Measurements from ENCODE around the gene PCGF3. TPM values are rescaled to one million over a fixed set of nuclear protein-coding genes. Genes with fewer than 3 reads are reported as not detected.

Gene PCGF3
- total and polyA plus RNA-seq, 9 of the 15 experiments (the other 6 are each of a cell fraction or from before 2014, with no cell fraction given) = 2.6 to 46.1 (median 20.3) TPM

- Histone ChIP-seq H3K4me3 (no peak overlapping the region), H3K9ac (ENCODE audit: insufficient read depth in 1 of 2, low read depth in 2 of 2, low read length in 2 of 2) (no peak overlapping the region), H3K4me1 (replicated peaks in 1 of 2; ENCODE audit: control insufficient read depth in 2 of 2, insufficient read depth in 2 of 2, low read length in 2 of 2) (peaks cover 12 to 33% of the 10 kb centered on the region in 2 experiments; a peak in 4 of 5 replicates), H4K20me1 (replicated peaks; ENCODE audit: control insufficient read depth, insufficient read depth, low read length) (peaks cover 4% of the 10 kb centered on the region; the same call in 1 of the 2 replicates), H2AFZ (ENCODE audit: low read depth, low read length) (no peak overlapping the region), H3K36me3 (ENCODE audit: control insufficient read depth, insufficient read depth, low read length) (peaks cover 79% of the 10 kb centered on the region), H3K9me1 (ENCODE audit: control insufficient read depth, insufficient read depth, low read length) (no peaks in the 10 kb centered on the region), H3K27ac (ENCODE audit: extremely low read depth, low read depth, low read length) (no peak overlapping the region), H3K9me3 (replicated peaks; ENCODE audit: control insufficient read depth, insufficient read depth, low read depth, low read length) (peaks cover 3% of the 10 kb centered on the region), H3K79me2 (ENCODE audit: control insufficient read depth, insufficient read depth, low read length) (peaks cover 88% of the 10 kb centered on the region), H3K27me3 (ENCODE audit: control insufficient read depth in 2 of 2, insufficient read depth in 2 of 2, low read length in 2 of 2) (no peaks in the 10 kb centered on the region), H3K4me2 (ENCODE audit: insufficient read depth, low read length) (no peak overlapping the region)
- 84% methylated on average over 6 of the region's 6 CpGs for WGBS (ENCODE audit: insufficient coverage, low coverage, missing lambda C conversion rate)
- ATAC-seq (no peak), DNase-seq (ENCODE audit: extremely low read depth in 1 of 4, low spot score in 3 of 4) (no peak), FAIRE-seq (no peak)
- ChIA-PET POLR2A (interaction anchor here (0.6 kb wide), 1 partner anchor 87 kb away, joined by 3 read pairs; no protein-coding TSS in a partner anchor), CTCF (ENCODE audit: low intra/inter-chr PET ratio) (no interaction called here)
- intact Hi-C loops (cut with micrococcal nuclease) = no loop called here
- peak; percentile 6; the same call in 1 of the 2 replicates for TF ChIP-seq RBFOX2 (IDR thresholded peaks at IDR 0.05; ENCODE audit: low read depth, low read length)
- peak; percentile 8 for TF ChIP-seq POLR2B (IDR thresholded peaks at IDR 0.05; ENCODE audit: low read depth, partially characterized antibody)
- TF ChIP-seq, protein P1, sequence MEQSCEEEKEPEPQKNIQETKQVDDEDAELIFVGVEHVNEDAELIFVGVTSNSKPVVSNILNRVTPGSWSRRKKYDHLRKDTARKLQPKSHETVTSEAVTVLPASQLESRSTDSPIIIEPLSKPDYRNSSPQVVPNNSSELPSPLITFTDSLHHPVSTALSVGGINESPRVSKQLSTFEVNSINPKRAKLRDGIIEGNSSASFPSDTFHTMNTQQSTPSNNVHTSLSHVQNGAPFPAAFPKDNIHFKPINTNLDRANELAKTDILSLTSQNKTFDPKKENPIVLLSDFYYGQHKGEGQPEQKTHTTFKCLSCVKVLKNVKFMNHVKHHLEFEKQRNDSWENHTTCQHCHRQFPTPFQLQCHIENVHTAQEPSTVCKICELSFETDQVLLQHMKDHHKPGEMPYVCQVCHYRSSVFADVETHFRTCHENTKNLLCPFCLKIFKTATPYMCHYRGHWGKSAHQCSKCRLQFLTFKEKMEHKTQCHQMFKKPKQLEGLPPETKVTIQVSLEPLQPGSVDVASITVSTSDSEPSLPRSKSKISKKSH (CRISPR knock-in tag; IDR thresholded peaks at IDR 0.05) = no peak
- no peak for TF ChIP-seq NFATC3 (IDR thresholded peaks at IDR 0.05)
- TF ChIP-seq, protein P2, sequence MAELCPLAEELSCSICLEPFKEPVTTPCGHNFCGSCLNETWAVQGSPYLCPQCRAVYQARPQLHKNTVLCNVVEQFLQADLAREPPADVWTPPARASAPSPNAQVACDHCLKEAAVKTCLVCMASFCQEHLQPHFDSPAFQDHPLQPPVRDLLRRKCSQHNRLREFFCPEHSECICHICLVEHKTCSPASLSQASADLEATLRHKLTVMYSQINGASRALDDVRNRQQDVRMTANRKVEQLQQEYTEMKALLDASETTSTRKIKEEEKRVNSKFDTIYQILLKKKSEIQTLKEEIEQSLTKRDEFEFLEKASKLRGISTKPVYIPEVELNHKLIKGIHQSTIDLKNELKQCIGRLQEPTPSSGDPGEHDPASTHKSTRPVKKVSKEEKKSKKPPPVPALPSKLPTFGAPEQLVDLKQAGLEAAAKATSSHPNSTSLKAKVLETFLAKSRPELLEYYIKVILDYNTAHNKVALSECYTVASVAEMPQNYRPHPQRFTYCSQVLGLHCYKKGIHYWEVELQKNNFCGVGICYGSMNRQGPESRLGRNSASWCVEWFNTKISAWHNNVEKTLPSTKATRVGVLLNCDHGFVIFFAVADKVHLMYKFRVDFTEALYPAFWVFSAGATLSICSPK (IDR thresholded peaks at IDR 0.05; ENCODE audit: borderline replicate concordance) = no peak
- TF ChIP-seq ZNF121 (CRISPR knock-in tag; conservative IDR thresholded peaks at IDR 0.05) = peak; percentile 95
- peak; percentile 54 for TF ChIP-seq RBM25 (IDR thresholded peaks at IDR 0.05; ENCODE audit: low read depth, low read length, severe bottlenecking)
- in situ Hi-C loops (cut with MboI) = no loop called here
- TSS peak; percentile 15 for BruUV-seq (replicated peaks)
Measured at GRCh38 chr4:777520-778262, 72.1 kb downstream of the PCGF3 start.

Data from K562 (cell line).